ENCODE data around the gene FGF14. TPM values are rescaled to one million over a fixed set of nuclear protein-coding genes. Genes with fewer than 3 reads are reported as not detected.

The FGF14 gene
- total RNA-seq, 4 donors from 2014 or later: under 0.01 to 2.4 (median 0.99) TPM

GRCh38 chr13:102250448-102250847, 151.4 kb downstream of the FGF14 start:
- WGBS, 2 donors (ENCODE audit: low coverage in 1 of 2): 80 to 83% methylated on average over 2 of the region's 2 CpGs
- in situ Hi-C loops (cut with MboI; ENCODE audit: low pct_ligation_motif_present in 1 of 4, low pct_unique_long_range_greater_than_20kb in 1 of 4, low sequenced_read_pairs in 3 of 4) (no loop called here), intact Hi-C loops (cut with DNase I; ENCODE audit: low total_unique reads) (no loop called here)
- no peak for TF ChIP-seq POLR2A (IDR thresholded peaks at IDR 0.05)
- TF ChIP-seq POLR2AphosphoS5 (IDR thresholded peaks at IDR 0.05): no peak
- TF ChIP-seq EP300 (IDR thresholded peaks at IDR 0.05; ENCODE audit: low read depth): no peak
- no peak for TF ChIP-seq CTCF (IDR thresholded peaks at IDR 0.05)
- Histone ChIP-seq H3K27me3 (no peaks in the 10 kb centered on the region), H3K36me3 (no peaks in the 10 kb centered on the region), H3K4me1 (no peaks in the 10 kb centered on the region), H3K4me3 (no peak overlapping the region), H3K27ac (no peak overlapping the region), H3K9me3 (no peaks in the 10 kb centered on the region)
- DNase-seq: no peak

- TF ChIP-seq POLR2AphosphoS5 (IDR thresholded peaks at IDR 0.05) (no peak), CTCF (IDR thresholded peaks at IDR 0.05) (no peak), EP300 (IDR thresholded peaks at IDR 0.05; ENCODE audit: low read depth) (no peak), POLR2A (IDR thresholded peaks at IDR 0.05) (no peak)
- Histone ChIP-seq H3K27me3 (no peaks in the 10 kb centered on the region), H3K4me1 (no peaks in the 10 kb centered on the region), H3K27ac (no peak overlapping the region), H3K4me3 (no peak overlapping the region), H3K36me3 (no peaks in the 10 kb centered on the region), H3K9me3 (no peaks in the 10 kb centered on the region)
- no peak for DNase-seq
- in situ Hi-C loops (cut with MboI; ENCODE audit: low pct_ligation_motif_present in 1 of 4, low pct_unique_long_range_greater_than_20kb in 1 of 4, low sequenced_read_pairs in 3 of 4): no loop called here
- intact Hi-C loops (cut with DNase I; ENCODE audit: low total_unique reads): no loop called here
- 62 to 75% methylated on average over 3 of the region's 3 CpGs for WGBS, 2 donors (ENCODE audit: low coverage in 1 of 2)
These were observed 157.1 kb downstream of the FGF14 start for GRCh38 chr13:102244607-102245227.

DNA sequence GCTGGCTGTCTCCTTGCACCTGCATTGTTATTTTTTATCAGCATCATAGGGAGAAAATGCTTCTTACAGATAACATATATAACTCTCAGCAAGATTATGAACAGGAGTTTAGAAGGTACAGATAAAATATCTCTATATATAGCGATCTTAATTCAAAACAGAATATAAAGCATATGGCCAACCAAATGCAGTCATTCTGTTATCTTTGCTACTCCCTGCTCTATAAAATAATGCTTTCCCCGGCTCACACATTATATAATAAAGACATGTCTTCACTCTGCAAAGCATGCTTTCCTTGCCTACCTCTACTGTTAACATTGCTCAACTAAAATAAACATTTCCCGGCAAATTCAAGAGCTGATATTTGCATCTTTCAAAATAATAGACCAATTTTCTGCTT, 161.7 kb downstream of the FGF14 start:
- Histone ChIP-seq H3K4me3 (no peak overlapping the region), H3K36me3 (no peaks in the 10 kb centered on the region), H3K27ac (no peak overlapping the region), H3K27me3 (no peaks in the 10 kb centered on the region), H3K4me1 (no peaks in the 10 kb centered on the region), H3K9me3 (no peaks in the 10 kb centered on the region)
- 53 to 61% methylated on average over 3 of the region's 3 CpGs for WGBS, 2 donors (ENCODE audit: low coverage in 1 of 2)
- TF ChIP-seq EP300 (IDR thresholded peaks at IDR 0.05; ENCODE audit: low read depth): no peak
- no peak for TF ChIP-seq POLR2AphosphoS5 (IDR thresholded peaks at IDR 0.05)
- no peak for TF ChIP-seq POLR2A (IDR thresholded peaks at IDR 0.05)
- TF ChIP-seq CTCF (IDR thresholded peaks at IDR 0.05): no peak
- DNase-seq: no peak
- in situ Hi-C loops (cut with MboI; ENCODE audit: low pct_ligation_motif_present in 1 of 4, low pct_unique_long_range_greater_than_20kb in 1 of 4, low sequenced_read_pairs in 3 of 4): no loop called here
- intact Hi-C loops (cut with DNase I; ENCODE audit: low total_unique reads): no loop called here

DNA sequence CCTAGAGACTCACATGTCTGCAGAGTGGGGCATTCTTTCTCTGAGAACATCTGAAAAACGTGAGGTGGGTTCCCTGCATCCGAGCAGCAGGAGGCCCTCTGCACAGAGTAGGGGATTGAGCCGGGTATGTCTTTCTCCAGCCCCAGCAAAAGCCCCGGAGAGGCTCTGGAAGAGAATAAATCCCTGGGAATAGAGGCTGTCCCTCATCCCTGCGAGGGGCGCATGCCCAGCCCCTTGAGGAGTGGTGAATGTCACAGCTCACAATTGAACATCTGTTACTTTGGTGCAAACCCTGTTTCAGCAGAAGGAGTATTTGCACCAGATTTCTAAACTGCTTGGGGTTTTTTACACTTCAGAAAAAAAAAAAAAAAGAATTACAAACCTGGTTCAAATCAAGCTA, 164.6 kb downstream of the FGF14 start:
- Histone ChIP-seq H3K4me3 (no peak overlapping the region), H3K4me1 (no peaks in the 10 kb centered on the region), H3K36me3 (no peaks in the 10 kb centered on the region), H3K27me3 (no peaks in the 10 kb centered on the region), H3K9me3 (no peaks in the 10 kb centered on the region), H3K27ac (no peak overlapping the region)
- WGBS, 2 donors (ENCODE audit: low coverage in 1 of 2): 74% methylated on average over 6 of the region's 6 CpGs; no CpG with 5 or more reads in 1 of the 2 donors
- DNase-seq: no peak
- in situ Hi-C loops (cut with MboI; ENCODE audit: low pct_ligation_motif_present in 1 of 4, low pct_unique_long_range_greater_than_20kb in 1 of 4, low sequenced_read_pairs in 3 of 4): no loop called here
- intact Hi-C loops (cut with DNase I; ENCODE audit: low total_unique reads): no loop called here
- no peak for TF ChIP-seq CTCF (IDR thresholded peaks at IDR 0.05)
- no peak for TF ChIP-seq EP300 (IDR thresholded peaks at IDR 0.05; ENCODE audit: low read depth)
- TF ChIP-seq POLR2AphosphoS5 (IDR thresholded peaks at IDR 0.05): no peak
- no peak for TF ChIP-seq POLR2A (IDR thresholded peaks at IDR 0.05)
